Psoas muscle (tissue), 8 donors: Measurements from ENCODE around the gene RBM19. TPM values are rescaled to one million over a fixed set of nuclear protein-coding genes. Genes with fewer than 3 reads are reported as not detected.

Experiments
- ATAC-seq, 4 donors: fragments of 200-7000 bp; cut with Tn5 transposase; one replicate each; pipeline ENCODE4 v1.9.1; 2020; ENCODE audit warnings: moderate library complexity in 3 of 4, mild to moderate bottlenecking in 2 of 4
- DNase-seq, 2 donors: peaks; one replicate each; pipeline ENCODE4 v3.0.0-alpha.2; 2020
- H3K27ac ChIP-seq: fragments of 200-600 bp; one replicate; pipeline ENCODE4 v1.8.0; 2022
- H3K27me3 ChIP-seq, 3 donors: fragments of 200-600 bp in 1 of 3; one replicate each; pipeline versions ENCODE4 v1.6.1 to v1.8.0; 2013 to 2022; ENCODE audit warnings: low read length in 2 of 3, mild to moderate bottlenecking in 2 of 3, moderate library complexity in 1 of 3; ENCODE audit not compliant: insufficient read depth in 3 of 3
- H3K36me3 ChIP-seq, 2 donors: fragments of 200-600 bp in 1 of 2; one replicate each; pipeline versions ENCODE4 v1.6.1 to v1.8.0; 2013 to 2022; ENCODE audit warnings: low read depth in 1 of 2, mild to moderate bottlenecking in 1 of 2, moderate library complexity in 1 of 2; ENCODE audit not compliant: insufficient read depth in 1 of 2
- H3K4me1 ChIP-seq: fragments of 200-600 bp; one replicate; pipeline ENCODE4 v1.8.0; 2022
- H3K4me3 ChIP-seq: fragments of 200-600 bp; one replicate; pipeline ENCODE4 v1.8.0; 2022; ENCODE audit warnings: mild to moderate bottlenecking
- H3K9me3 ChIP-seq: fragments of 200-600 bp; one replicate; pipeline ENCODE4 v1.8.0; 2022
- WGBS, 3 donors: extraction: QIAGEN DNeasy Blood & Tissue Kit; methylation state at CpG; one replicate each; pipeline versions ENCODE4 v1.1.6 to v1.1.7; 2013; 5-methylcytosine and 5-hydroxymethylcytosine counted together
- intact Hi-C, 2 donors: fragments of 100-400 bp; cut with DNase I; formaldehyde crosslinking; loops; one replicate each; pipeline versions ENCODE4 v1.11.0 to v1.14.2; 2022
- polyA plus RNA-seq, 3 donors: library from polyadenylated mRNA; stranded (reverse); fragments of 200-250 nt; gene quantifications; one replicate each; pipeline ENCODE4 v1.2.3, GENCODE V29; 2013
- total RNA-seq, 4 donors: library from RNA; stranded (reverse); fragmentation: NEBNext Ultra II Directional in 2 of 4; extraction: Animal tissue kit (Norgen Biotek cat#: 25700) in 2 of 4; gene quantifications; one replicate each; pipeline versions ENCODE4 v1.2.1 to v1.2.4, GENCODE V29; 2021 to 2023
- TF ChIP-seq, protein P1 (sequence below): fragments of 200-600 bp; IDR thresholded peaks from one replicate; pipeline ENCODE4 v1.8.0; 2022; ENCODE audit warnings: antibody characterized with exemption
- donor health status: healthy with polysubstance abuse.
- donor health status: DM: no; HTN: no; CAD: no; lungs with moderate emphysema.
- donor health status: Bipolar disorder and iron deficiency.
- donor health status: healthy.
- donor health status: DM: yes; HTN: yes; CAD: no.
- donor health status: DM: no; HTN: no; CAD: no.
- donor health status: DM: no; HTN: no; CAD: no.
- donor health status: DM: yes; HTN: yes; CAD: no.

RBM19 gene
- total and polyA plus RNA-seq, 7 donors = 14.2 to 59.4 (median 25.7) TPM

DNA sequence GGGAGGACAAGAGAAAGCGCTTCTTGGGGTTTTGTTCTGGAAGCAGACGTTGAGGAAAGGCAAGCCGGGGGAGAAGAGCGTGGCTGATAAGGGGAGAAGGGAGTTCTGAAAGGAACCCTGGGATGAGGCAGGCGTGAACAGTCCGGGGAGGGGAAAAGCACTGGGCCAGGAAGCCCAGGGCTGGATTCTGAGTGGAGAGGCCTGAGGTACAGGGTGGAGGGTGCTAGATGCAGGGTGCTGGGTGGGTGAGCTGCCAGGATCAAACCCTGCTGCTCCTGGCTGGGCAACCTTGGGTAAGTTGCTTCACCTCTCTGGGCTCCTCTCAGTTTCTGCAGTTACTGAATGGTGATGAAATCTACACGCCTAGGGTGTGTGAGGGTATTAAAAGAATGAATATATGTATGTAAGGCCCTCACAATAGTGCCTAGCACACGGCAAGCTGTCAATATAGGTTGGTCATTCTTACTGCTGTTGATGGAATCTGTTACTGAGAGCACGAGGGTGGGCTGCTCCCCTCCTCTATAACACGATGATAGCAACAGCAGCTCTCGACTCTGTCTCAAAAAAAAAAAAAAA lies 138.5 kb downstream of the RBM19 start:
- DNase-seq (no peak), ATAC-seq (no peak)
- H3K9me3 ChIP-seq = no peaks in the 10 kb centered on the region
- no peaks in the 10 kb centered on the region for H3K27me3 ChIP-seq
- peaks cover 0 to 6% of the 10 kb centered on the region in 2 donors for H3K36me3 ChIP-seq
- intact Hi-C loops = no loop called here
- WGBS, 3 donors = 83 to 92% (median 87%) methylated on average over 11 of the region's 11 CpGs
- TF ChIP-seq, protein P1, sequence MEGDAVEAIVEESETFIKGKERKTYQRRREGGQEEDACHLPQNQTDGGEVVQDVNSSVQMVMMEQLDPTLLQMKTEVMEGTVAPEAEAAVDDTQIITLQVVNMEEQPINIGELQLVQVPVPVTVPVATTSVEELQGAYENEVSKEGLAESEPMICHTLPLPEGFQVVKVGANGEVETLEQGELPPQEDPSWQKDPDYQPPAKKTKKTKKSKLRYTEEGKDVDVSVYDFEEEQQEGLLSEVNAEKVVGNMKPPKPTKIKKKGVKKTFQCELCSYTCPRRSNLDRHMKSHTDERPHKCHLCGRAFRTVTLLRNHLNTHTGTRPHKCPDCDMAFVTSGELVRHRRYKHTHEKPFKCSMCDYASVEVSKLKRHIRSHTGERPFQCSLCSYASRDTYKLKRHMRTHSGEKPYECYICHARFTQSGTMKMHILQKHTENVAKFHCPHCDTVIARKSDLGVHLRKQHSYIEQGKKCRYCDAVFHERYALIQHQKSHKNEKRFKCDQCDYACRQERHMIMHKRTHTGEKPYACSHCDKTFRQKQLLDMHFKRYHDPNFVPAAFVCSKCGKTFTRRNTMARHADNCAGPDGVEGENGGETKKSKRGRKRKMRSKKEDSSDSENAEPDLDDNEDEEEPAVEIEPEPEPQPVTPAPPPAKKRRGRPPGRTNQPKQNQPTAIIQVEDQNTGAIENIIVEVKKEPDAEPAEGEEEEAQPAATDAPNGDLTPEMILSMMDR = no peak
- no peaks in the 10 kb centered on the region for H3K4me1 ChIP-seq
- no peak overlapping the region for H3K27ac ChIP-seq
- H3K4me3 ChIP-seq = no peak overlapping the region

DNA sequence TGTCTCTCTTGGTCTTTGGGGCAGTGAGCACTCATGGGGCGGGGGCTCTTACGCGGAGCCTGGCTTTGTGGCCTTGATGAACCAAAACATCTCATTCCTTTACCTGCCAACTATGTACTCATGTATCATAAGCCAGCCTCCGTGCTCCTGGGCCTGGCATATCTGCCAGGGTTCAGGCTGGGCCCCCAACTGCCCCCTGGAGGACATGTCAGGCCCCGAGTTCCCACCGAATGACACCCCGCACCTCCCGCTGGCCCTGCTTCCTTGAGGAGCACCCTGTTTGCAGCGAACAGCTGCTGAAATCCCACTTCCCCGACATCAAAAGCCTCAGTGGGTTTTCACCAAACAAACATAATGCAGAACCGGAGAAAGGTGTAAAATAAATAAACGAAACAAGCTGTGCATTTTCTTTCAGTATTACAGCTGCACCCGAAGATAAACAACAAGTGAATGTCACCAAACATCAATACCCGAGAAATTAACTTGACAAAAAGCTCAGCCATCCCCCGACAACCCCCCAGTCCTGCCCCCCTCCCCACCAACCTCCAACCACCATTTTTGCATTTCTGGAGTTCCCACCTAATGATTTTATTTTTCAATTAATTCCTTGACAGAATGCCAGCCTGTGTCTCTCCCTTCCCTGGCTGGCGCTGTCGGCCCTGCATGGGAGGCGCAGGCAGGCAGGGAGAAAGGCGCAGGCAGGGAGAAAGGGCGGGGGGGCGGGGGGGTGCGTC lies 139.2 kb downstream of the RBM19 start:
- intact Hi-C loops = no loop called here
- H3K4me3 ChIP-seq = no peak overlapping the region
- TF ChIP-seq, protein P1 = no peak
- H3K27ac ChIP-seq = no peak overlapping the region
- no peaks in the 10 kb centered on the region for H3K27me3 ChIP-seq
- 90 to 94% (median 94%) methylated on average over 19 to 22 of the region's 22 CpGs for WGBS, 3 donors
- H3K9me3 ChIP-seq = no peaks in the 10 kb centered on the region
- H3K36me3 ChIP-seq = peaks cover 0 to 12% of the 10 kb centered on the region in 2 donors
- no peaks in the 10 kb centered on the region for H3K4me1 ChIP-seq
- ATAC-seq (no peak), DNase-seq (no peak)

DNA sequence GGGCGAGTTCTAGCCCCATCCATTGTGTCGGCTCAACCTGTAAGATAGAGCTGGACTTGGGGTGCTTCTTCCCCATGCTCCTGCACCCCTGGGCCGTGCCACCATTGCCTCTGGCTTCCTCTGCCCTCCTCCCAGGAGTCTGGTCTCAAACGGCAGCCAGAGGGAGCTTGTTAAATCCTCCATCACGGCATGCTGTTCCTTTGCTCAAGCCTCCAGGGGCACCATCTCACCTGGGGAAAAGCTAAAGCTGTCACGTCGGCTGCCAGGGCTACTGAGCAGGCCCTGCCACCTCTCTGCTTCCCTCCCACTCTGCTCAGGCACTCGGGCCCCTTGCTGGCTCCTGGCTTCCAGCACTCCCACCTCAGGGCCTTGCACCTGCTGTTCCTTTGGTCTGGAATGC lies 140.4 kb downstream of the RBM19 start:
- Histone ChIP-seq H3K27me3 (no peaks in the 10 kb centered on the region), H3K4me1 (no peaks in the 10 kb centered on the region), H3K27ac (no peak overlapping the region), H3K9me3 (no peaks in the 10 kb centered on the region), H3K36me3 (peaks cover 0 to 14% of the 10 kb centered on the region in 2 donors), H3K4me3 (no peak overlapping the region)
- no peak for ATAC-seq
- TF ChIP-seq, protein P1 = no peak
- intact Hi-C loops = no loop called here
- 83 to 91% (median 87%) methylated on average over 8 of the region's 8 CpGs for WGBS, 3 donors
- no peak for DNase-seq

DNA sequence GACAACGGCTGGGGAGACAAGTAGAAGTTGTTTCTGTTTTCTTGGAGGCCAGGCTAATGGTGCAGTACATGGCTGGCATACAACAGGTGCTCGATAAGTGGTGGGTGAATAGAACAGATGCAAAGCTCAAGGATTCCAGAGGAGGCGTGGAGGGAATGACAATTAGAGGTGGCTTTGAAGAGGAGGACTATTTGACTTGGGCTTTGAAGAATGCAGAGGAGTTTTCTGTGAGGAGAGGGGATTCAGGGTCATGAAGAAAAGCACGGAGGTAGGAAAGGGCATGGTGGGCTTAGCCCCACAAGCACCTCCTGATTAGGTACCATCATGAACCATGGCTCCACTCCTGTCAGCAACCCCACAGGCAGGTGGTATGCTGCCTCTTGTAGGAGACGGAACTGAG lies 142.3 kb downstream of the RBM19 start:
- intact Hi-C loops = no loop called here
- Histone ChIP-seq H3K27me3 (no peaks in the 10 kb centered on the region), H3K4me1 (no peaks in the 10 kb centered on the region), H3K4me3 (no peak overlapping the region), H3K36me3 (peaks cover 0 to 14% of the 10 kb centered on the region in 2 donors), H3K9me3 (no peaks in the 10 kb centered on the region), H3K27ac (no peak overlapping the region)
- WGBS, 3 donors = 81 to 87% (median 84%) methylated on average over 5 of the region's 5 CpGs
- no peak for DNase-seq
- TF ChIP-seq, protein P1 = no peak
- no peak for ATAC-seq
